ENCODE results near the gene TPM1. TPM values are rescaled to one million over a fixed set of nuclear protein-coding genes. Genes with fewer than 3 reads are reported as not detected.

TPM1 gene
- 415 to 502 TPM (median 444 TPM) in 5 replicates for total RNA-seq (2022; extraction: Qiagen RNA extraction)

DNA sequence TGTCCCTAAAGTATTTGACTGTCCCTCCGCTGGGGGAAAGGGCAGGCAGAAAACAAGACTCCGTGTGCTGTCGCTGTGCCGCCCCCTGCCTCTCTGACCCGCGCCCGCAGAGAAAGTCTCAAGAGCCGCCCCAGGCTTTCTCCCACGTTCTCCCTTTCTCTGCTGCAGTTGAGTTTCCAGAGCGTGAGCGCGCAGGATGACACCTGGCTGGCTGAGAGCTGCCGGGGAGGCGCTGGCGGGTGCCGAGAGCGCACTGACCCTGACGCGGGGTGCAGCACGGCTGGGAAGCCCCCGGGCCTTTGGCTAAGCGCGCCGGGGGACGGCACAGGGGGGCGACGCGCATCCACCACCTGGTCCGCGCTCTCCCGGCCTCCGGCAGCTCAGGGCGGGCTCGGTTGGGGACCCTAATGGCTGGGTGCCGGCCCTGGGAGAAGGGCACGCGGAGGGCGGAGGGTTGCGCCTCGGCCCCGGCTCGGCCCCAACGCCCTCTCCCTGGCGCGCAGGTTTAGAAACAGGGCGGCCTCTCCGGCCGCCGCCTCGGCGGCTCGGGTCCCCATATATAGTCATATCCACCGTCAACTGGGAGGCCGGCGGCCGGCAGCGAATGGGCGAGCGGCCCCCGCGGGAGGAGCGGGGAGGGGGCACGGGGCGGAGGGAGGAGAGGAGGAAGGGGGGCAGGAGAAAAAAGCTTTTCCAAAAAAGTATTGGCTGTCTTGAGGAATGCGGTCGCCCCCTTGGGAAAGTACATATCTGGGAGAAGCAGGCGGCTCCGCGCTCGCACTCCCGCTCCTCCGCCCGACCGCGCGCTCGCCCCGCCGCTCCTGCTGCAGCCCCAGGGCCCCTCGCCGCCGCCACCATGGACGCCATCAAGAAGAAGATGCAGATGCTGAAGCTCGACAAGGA lies at the start of gene TPM1:
TPM1 (plus strand) TSS at position 774 of the 903 bp plus-strand sequence; CDS start at position 857, 83 bp downstream.

Other genes with a start within 250 kb of the TPM1 start
- gene LACTB, start 79.1 kb downstream of the TPM1 start, total RNA-seq (2022; extraction: Qiagen RNA extraction): 23.8 to 38.2 TPM (median 26.4 TPM) in 5 replicates
- gene RPS27L, start 114.7 kb downstream of the TPM1 start, total RNA-seq (2022; extraction: Qiagen RNA extraction): 396 to 418 TPM (median 402 TPM) in 5 replicates
- 9.3 to 16.1 TPM (median 12.1 TPM) in 5 replicates for gene RAB8B, start 146.9 kb downstream of the TPM1 start, total RNA-seq (2022; extraction: Qiagen RNA extraction)
- gene APH1B, start 234.9 kb downstream of the TPM1 start, total RNA-seq (2022; extraction: Qiagen RNA extraction): 15.6 to 23.9 TPM (median 19.9 TPM) in 5 replicates

All from A549 treated with CORT108297 at 1 μM for 4 hours (cell line).